Stimulated activated CD8-positive, alpha-beta memory T cell treated with anti-CD3 and anti-CD28 coated beads, Interleukin-4, amount 100 ng/mL, for 24 hours (primary cell): ENCODE results near the gene CENPF.
A peak's percentile ranks its signal among the peaks of the same experiment; 100 is the strongest.
"Not testable (repeated sequence)": the region's sequence is repeated elsewhere in the genome, so short reads cannot be mapped to it uniquely, and the experiment has no call there.

Experiments
- DNase-seq: peaks from one replicate; pipeline ENCODE4 v3.0.0-alpha.2; 2020; ENCODE audit warnings: low read depth

The CENPF gene, protein sequence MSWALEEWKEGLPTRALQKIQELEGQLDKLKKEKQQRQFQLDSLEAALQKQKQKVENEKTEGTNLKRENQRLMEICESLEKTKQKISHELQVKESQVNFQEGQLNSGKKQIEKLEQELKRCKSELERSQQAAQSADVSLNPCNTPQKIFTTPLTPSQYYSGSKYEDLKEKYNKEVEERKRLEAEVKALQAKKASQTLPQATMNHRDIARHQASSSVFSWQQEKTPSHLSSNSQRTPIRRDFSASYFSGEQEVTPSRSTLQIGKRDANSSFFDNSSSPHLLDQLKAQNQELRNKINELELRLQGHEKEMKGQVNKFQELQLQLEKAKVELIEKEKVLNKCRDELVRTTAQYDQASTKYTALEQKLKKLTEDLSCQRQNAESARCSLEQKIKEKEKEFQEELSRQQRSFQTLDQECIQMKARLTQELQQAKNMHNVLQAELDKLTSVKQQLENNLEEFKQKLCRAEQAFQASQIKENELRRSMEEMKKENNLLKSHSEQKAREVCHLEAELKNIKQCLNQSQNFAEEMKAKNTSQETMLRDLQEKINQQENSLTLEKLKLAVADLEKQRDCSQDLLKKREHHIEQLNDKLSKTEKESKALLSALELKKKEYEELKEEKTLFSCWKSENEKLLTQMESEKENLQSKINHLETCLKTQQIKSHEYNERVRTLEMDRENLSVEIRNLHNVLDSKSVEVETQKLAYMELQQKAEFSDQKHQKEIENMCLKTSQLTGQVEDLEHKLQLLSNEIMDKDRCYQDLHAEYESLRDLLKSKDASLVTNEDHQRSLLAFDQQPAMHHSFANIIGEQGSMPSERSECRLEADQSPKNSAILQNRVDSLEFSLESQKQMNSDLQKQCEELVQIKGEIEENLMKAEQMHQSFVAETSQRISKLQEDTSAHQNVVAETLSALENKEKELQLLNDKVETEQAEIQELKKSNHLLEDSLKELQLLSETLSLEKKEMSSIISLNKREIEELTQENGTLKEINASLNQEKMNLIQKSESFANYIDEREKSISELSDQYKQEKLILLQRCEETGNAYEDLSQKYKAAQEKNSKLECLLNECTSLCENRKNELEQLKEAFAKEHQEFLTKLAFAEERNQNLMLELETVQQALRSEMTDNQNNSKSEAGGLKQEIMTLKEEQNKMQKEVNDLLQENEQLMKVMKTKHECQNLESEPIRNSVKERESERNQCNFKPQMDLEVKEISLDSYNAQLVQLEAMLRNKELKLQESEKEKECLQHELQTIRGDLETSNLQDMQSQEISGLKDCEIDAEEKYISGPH (N-terminal part only)

DNA sequence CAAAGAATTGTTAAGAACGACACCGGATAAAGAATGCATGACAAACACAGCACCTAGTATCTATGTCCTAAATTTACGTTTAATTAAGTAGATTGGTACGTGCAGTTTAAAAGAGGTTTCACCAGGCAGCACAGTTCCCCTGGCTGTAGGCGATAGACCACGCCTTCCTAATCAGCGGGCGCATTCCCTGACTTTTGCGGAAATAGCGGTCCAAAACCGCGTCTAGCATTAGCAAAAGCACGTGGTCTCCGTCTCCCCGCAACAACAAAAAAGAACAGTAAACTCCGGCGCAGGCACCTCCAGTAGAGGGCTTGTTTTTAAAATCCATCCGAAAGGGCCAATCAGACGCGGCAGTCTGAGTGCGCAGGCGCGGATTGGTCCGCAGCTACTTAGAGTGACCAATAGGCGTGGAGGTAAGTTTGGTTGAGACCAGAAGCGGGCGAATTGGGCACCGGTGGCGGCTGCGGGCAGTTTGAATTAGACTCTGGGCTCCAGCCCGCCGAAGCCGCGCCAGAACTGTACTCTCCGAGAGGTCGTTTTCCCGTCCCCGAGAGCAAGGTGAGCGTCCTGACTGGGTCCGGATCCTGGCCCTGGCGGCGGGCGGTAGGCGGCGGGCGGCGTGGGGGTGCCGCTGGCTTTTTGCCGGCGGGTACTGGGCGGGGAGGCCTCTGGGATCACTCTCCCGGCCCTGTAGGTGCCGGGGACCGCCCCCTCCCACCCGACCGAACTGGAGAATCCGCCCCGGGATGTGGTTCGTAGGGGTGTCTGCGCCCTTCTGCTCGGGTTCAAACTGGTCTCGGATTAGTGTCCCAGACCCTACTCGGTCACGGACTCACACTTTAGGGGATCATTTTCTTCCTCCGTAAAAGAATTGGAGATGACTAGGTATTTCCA is at the start of gene CENPF:
CENPF (plus strand) TSS at position 432 of the 894 bp plus-strand sequence. CDS start 10,560 bp downstream, outside the sequence.
- peak; percentile 81 for DNase-seq

DNA sequence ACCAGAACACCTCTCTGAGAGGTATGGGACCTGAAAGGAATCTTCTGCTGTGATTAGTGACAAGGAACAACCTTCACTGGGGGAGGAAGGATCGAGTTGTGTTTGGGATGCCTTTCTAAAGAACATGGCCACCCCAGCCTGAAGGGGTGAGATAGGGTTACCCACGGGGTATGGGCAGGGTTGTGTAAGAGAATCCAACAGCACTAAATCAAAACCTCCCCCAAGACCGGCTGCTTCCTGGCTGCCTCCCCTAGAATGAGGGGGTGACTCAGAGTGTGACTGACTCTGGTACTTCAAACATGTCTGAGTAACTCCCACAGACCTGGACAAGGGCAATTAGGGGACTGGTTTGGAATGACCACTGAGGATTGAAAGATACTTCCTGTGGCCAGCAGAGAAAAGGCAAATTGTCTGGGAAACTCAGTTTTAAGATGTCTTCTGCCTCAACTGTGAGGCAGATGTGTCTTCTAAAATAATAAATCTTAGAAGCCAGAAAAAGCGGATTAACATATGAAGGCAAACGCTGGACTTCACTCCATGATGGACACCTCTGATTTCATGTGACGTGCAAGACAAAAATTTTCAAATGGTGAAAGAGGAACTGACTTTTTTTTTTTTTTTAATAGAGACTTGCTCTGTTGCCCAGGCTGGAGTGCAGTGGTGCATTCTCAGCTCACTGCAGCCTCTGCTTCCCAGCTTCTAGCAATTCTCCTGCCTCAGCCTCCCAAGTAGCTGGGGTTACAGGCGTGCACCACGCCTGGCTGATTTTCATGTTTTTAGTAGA is 44.9 kb upstream of the CENPF start:
- DNase-seq, result no peak

DNA sequence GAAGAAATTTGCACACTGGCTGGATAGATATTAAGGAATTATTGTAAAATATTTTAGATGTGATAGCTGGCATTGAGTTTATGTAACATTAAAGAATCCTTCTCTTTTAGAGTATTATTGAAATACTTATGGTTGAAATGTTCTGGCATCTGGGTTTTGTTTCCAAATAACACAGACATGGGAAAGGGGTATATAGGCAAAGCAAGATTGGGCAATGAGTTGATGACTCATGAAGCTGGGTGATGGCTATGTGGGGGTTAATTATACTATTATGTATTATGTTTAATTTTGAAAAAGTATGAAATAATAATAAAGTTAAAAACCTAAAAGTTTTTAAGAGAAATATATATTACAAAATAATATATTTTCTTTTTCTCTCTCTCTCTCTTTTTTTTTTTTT is 39.1 kb upstream of the CENPF start:
- no peak for DNase-seq

DNA sequence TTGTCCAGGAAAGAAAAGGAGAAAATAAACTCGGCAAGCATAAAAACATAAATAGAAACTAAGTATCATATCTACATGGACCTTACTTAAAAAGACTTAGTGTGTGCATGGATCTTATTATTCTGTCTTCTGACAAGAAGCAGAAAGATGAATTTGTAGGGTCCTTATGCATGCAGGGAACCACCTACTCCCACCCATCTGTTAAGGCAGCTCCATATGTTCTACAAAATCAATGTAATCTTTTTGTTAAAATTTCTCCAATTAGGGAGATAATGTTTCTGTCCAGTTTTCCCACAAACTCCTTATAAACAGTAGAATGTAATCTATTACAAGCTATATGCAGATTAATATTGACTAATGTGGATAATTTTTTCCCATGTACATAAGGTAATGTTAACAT is 37.7 kb upstream of the CENPF start:
- no peak for DNase-seq

DNA sequence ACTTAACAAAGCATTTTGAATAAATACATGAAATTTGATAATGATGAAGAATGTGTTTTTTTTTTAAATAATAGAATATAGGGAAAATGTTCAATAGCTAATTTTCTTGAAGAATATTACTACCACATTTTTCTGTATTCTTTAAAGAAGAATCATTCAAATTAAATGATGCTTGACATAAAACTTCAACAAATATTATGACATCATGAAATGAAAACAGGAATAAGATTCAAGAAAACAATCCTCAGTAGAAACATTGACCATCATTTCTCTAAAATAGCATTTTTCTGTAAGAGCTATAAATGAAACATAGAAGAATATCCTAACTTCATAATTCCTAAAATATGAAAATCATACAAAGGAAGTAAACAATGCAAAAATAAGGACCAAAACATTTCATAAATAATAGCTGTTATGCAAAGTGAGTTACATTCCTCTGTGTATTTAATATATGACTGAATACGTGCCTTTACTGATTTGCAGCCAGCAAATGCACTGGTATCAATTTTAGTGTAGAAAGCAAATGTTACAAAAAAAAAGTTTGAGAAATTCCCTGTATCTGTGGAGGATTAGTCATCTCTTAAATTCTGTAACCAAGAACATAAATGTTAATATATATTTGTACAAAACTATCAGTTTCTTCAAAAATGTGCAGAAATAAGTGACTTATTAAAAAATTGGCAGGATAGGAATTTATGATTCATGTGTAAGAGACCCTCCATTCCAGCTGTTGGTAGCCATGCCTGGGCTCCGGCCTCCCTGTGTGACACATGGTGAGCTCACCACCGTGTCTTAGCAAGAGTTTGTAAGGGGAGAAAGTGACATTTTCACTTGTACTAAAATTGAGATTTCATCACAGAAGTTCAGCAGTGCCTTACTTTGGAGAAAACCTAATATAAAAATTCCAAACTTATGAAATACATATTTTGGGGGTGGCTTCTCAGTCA is 36.6 kb upstream of the CENPF start:
- no peak for DNase-seq

DNA sequence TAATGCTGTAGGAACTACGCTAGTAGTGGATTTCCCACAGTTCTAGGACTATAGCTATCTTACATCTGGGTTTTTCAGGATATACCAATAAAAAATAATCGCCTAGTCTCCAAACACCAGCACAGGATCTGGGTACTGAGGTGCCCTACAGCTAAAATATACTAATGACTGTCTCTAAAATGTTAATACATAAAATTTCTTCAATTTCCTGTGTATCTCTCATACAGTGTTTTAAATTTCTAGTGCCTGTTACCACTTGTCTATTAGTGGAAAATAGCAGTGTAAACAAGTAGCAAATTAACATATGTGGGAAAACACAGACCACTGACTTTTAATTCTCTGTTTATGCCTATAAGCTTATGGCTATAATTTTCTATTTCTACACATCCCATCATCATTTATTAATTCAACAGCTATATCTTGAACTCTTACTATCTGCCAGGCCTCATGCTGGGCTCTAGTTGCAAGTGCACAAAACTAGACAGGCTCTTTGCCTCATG is 35.5 kb upstream of the CENPF start:
- no peak for DNase-seq

DNA sequence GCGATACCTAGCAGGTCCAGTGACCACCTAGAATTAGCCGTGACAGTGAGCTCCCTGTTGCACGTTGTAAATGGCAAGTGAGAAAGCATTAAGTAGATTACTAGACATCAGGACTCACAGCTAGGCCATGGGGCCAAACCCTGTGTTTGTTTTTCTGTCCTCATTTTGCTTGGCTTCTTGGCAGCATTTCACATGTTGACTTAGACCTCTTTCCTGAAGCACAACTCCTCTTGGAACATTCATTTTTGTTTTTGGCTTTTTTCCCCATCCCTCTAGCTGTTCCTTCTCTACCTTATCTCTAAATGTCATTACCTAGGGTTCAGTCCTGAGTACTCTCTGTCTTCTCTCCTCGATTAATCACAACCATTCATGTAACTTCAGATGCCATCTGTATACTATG is 34.7 kb upstream of the CENPF start:
- no peak for DNase-seq

DNA sequence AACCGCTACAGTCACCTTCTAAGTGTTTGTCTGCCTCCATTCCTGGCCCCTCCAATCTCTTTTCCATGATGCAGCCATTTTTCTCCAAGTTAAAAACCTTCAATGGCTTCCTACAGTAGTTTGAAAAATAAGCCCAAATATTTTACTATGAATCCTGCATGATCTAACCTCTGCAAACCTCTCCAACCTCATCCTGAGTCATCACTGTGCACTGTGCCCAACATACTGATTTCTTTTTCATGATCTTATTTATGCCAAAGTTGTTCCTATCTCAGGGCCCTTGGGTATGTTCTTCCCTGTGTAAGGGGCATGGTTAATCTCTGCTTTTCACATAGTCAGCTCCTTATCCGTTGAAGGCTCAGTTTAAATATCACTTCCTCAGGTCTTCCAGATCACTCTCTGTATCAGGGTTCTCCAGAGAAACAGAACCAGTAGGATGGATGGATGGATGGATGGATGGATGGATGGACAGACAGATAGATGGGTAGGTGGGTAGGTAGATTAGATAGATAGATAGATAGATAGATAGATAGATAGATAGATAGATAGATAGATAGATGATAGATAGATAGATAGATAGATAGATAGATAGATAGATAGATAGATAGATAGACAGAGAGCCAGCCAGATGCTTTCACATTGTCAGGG is 33.5 kb upstream of the CENPF start:
- no peak for DNase-seq

DNA sequence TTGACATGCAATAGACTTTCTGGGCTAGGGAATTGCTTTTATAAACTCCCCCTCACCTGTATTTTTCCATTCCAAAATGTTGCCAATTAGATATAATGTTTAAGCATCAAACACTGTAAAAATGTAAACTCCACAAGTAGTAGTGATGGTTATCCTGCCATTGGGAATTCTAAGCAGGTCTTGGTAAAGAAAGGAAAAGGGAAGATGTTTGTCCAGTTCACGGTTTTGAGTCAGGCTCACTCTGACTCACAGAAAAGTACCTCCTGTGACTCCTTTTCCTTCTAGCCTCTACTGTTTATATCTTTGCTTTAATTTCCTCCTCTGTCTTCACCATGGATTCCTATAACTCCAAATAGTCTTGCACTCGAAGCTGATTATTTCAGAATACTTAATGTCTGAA is 32.6 kb upstream of the CENPF start:
- no peak for DNase-seq

DNA sequence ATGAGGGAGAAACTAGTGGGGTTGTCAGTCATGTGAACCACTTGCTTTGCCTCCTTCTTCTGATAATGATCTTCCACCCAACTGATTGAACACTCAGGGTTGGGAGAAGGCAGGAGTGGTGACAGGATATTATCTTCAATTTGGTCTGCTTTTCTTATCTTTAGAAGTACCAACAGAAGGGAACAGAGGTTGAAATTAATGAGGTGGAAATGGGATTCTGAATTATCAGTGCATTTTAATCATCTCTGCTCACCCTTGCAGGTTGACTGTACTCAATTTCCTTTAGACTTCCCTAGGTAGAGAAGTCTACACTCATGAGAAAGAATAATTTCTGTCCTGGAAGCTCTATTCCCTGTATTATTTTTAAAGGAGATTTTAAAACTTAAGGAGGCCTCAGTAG is 31.7 kb upstream of the CENPF start:
- no peak for DNase-seq

DNA sequence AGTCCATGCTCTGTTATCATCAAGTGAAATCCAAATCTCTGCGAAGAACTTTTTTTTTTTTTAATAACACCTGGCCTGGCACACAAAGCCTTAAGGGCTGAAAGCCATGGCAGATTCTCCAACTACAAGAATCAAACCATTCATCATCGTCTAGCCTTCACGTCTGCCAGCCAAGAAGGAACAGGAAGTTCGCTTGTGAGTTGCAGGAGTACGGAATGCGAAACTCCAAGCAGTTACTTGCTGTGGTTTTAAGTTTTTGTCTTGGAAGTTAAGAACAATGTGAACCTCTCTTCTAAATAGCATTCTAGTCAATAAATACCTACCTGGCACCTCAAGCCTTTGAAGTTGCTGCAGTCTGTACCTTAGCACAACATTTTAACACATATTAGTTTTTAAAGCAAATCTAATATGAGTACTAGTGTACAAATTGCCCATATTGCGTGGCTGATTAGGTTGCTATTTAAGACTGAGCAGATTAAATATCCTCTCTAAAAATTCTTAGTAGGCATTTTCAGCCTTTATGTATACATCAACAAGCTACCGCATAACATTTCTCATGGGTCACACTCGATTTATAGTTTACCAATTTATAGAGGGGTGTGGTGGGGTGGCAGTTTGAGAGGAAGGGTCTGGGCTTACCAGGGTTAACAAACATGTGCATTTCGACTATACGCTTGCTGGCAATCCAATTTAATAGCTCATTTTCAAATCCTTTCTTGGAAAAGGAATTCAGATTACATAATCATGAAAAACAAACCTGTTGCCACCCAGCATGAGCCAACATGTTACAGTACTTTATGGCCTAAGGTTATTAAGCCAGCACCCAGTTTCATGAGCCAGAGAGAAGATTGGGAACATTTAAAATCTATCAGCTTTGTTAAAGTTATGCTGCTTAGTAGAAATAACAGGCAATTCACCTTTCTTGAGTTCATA is 29.3 kb upstream of the CENPF start:
- no peak for DNase-seq

DNA sequence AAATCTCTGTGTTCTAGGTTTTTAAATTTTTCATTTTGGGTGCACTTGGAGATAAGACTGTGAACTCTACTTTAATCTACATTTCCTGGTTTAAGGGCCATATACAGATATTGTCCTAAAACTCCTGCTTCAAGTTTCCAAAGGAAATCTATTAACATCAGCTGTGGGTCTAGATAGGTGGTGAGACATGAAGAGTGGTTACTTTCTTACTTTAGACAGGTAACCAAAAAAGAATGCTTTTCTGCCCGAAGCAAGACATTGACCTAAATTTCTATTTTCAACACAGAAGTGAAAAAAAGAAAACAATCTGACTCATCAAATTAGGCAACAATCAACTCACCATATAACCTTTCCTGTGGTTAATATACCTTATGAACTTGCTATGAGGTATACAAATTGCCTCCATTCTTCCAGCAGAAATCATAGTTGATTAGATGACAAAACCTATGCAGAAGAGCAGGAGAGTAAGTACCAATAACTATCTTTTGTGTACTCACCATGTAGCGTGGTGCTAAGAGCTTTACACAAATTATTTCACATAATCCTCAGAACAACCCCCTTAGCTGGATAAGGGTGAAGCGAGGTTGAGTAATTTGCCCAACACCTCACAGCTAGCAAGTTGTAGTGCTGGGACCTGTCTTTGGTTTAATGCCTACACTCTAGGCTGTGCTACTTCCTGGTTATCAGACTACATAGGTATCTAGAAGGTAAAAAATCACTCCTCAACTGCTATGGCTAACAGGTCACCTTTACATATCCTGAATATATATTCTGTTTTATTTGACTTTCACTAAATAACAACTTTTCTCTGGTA is 28.2 kb upstream of the CENPF start:
- no peak for DNase-seq

DNA sequence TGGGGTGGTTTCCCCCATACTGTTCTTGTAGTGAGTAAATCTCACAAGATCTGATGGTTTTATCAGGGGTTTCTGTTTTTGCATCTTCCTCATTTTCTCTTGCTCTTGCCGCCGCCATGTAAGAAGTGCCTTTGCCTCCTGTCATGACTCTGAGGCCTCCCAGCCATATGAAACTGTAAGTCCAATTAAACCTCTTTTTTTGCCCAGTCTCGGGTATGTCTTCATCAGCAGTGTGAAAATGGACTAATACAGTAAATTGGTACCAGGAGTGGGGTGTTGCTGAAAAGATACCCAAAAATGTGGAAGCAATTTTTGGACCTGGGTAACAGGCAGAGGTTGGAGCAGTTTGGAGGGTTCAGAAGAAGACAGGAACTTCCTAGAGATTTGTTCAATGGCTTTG is 26.9 kb upstream of the CENPF start:
- DNase-seq, result not testable (repeated sequence)

DNA sequence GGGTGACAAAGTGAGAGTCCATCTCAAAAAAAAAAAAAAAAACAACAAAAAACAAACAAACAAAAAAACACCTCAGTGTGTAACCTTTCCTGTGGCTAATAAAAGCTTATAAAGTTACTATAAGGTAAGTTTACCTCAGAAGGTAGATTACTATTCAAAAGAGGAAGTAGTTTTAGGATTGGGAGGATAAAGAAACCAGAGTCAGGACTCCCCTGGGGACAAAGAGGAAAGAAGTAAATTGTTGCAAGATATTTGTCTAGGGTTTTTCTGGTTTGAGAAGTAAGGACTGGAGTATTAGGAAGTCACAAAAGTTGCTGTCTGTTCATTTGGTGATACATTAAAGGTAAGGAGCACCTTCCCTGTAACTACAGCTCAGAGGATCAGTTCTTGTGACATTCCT is 23.8 kb upstream of the CENPF start:
- no peak for DNase-seq

DNA sequence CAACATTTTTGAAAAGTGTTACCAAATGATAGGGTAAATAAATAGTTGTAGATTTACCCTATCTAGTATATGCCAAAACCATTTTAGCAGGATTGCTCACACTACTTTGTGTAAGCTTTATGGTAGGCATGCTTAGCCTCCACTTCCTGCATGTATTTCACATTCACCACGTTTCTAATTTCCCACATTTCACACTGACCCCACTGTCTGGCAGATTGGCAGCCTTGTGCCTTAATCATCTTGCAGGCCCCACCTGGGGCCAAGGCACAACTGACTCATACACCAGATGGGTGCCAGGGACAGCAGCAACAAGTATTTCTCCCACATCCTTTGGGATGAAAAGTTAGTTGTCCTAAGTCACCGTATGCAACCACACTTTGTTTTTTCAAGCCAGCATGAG is 21.2 kb upstream of the CENPF start:
- DNase-seq, result no peak

DNA sequence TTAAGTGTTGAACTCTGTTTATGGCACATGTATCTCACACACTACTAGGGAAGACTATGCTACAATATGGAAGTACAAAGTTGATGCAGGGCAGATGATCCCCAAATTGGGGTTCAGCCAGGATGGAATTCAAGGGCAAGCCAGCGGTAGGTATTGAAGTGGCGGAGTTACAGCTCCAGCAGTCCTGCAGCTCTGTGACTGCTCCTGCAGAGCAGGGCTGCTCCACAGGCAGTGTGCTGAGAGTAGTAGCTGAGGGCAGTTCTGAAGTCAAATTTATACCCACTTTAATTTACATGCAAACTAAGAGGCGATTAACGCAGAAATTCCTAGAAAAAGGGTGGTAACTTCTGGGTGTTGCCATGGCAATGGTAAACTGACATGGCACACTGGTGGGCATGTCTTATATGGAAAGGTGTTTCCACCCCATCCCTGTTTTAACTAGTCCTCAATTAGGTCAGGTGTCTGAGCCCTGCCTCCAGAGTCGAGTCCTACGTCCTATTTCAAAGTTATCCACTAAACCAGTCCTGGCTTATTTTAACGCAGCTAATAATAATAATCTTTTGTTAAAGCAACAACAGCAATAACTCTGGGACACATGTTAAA is 20.6 kb upstream of the CENPF start:
- DNase-seq, result no peak
